Heart left ventricle (tissue), 13 donors: ENCODE results near the gene DNAJC25.

Experiments used
- CTCF ChIP-seq, 12 donors: fragments of 200-600 bp; sonication (generic) in 4 of 12; IDR thresholded peaks; one replicate each; pipeline versions ENCODE4 v1.5.0 to v1.8.0; 2018 to 2022; ENCODE audit warnings: antibody characterized with exemption in 12 of 12, mild to moderate bottlenecking in 5 of 12
- POLR2A ChIP-seq, 2 donors: fragments of 450-650 bp; IDR thresholded peaks; one replicate each; pipeline ENCODE4 v1.6.1; 2017; ENCODE audit warnings: antibody characterized with exemption in 2 of 2, mild to moderate bottlenecking in 2 of 2, moderate library complexity in 2 of 2
- donor health status: ischemic (EF 13 %, LVEDD 7.1; RV severe dilation, severe dysfunction).
- donor health status: DM: no; HTN: yes; CAD: no.
- donor health status: DM: no; HTN: no; CAD: no.
- donor health status: ischemic (EF 25% LVEDD 6.9; RV normal size, moderate dysfunction).
- donor health status: ischemic (EF 25% LVEDD 5.7; RV mildly dilated, moderate dysfunction).
- donor health status: ischemic (EF 35%, LVEDD 5.7; RV mildly dilated, moderate dysfunction).
- donor health status: nonischemic (EF 11% LVEDD 7.7; RV severe dilation, severe dysfunction).
- donor health status: DM: yes; HTN: yes; CAD: no.
- donor health status: PGD.
- donor health status: ischemic (EF 29% LVEDD 5.4; RV normal size, mild dysfunction).
- donor health status: nonischemic (EF 23%, LVEDD 6.1; RV moderate dilation, normal function).

GRCh38 chr9:111599955-111600343, 31.2 kb upstream of the DNAJC25 start:
- TF ChIP-seq POLR2A (IDR thresholded peaks at IDR 0.05) (no peak), CTCF (IDR thresholded peaks at IDR 0.05) (no peak)
